Measurements from ENCODE around the gene PTPRD.

DNA sequence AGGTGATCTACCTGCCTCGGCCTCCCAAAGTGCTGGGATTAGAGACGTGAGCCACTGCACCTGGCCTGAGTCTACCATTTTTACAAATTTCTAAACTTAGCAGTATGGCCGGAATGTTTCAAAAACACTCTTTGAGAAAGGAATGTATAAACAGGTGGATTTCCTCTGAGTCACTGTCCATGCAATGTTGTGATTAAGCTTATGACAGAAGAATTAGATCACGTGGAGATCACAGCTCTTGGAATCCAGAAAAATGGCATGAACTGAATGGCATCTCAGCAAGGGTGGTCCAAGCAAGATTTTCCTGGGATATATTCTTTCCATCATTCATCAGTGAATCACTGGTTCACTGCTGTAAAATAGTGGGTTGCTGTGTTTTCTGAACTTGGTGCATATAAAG lies 865.0 kb downstream of the PTPRD start:
- TF ChIP-seq, protein P1, sequence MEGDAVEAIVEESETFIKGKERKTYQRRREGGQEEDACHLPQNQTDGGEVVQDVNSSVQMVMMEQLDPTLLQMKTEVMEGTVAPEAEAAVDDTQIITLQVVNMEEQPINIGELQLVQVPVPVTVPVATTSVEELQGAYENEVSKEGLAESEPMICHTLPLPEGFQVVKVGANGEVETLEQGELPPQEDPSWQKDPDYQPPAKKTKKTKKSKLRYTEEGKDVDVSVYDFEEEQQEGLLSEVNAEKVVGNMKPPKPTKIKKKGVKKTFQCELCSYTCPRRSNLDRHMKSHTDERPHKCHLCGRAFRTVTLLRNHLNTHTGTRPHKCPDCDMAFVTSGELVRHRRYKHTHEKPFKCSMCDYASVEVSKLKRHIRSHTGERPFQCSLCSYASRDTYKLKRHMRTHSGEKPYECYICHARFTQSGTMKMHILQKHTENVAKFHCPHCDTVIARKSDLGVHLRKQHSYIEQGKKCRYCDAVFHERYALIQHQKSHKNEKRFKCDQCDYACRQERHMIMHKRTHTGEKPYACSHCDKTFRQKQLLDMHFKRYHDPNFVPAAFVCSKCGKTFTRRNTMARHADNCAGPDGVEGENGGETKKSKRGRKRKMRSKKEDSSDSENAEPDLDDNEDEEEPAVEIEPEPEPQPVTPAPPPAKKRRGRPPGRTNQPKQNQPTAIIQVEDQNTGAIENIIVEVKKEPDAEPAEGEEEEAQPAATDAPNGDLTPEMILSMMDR (IDR thresholded peaks at IDR 0.05), result no peak
- no peak for TF ChIP-seq POLR2A (IDR thresholded peaks at IDR 0.05)

All from thyroid gland (tissue), 4 donors.